GM18951 (cell line): Measurements from ENCODE around the gene AURKA.

Experiments used
- POLR2A ChIP-seq: IDR thresholded peaks from 4 replicates; pipeline ENCODE4 v1.6.1; 2011; ENCODE audit warnings: mild to moderate bottlenecking; ENCODE audit not compliant: insufficient read length, insufficient read depth; ENCODE audit errors: extremely low read depth
- in situ Hi-C: fragments of 300-500 bp; cut with MboI; formaldehyde crosslinking; loops from one replicate; pipeline ENCODE4 v1.12.0; 2022; ENCODE audit warnings: low sequenced_read_pairs, mixed read lengths, inconsistent platforms; ENCODE audit not compliant: unreplicated experiment

AURKA gene

GRCh38 chr20:56372850-56373249 is 19.2 kb downstream of the AURKA start:
- TF ChIP-seq POLR2A: no peak
- in situ Hi-C loops: no loop called here

DNA sequence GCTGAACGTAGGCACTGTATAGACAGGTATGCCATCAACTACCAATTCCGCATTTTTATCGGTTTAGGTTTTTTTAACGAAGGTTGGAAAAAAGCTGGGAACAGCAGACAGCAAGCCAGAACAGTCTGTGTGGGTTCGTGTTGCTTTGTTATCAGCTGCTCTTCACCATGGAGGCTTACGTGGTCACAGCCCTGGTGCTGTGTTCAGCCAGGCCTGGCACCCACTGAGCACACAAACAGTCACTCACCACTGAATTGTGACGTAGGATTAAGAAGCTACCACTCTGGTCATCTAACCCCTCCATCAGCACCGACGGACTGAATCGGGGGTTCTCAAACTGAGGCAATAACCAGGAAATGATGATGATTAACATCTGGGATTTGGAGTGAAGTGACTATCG is 20.0 kb downstream of the AURKA start:
- in situ Hi-C loops: no loop called here

DNA sequence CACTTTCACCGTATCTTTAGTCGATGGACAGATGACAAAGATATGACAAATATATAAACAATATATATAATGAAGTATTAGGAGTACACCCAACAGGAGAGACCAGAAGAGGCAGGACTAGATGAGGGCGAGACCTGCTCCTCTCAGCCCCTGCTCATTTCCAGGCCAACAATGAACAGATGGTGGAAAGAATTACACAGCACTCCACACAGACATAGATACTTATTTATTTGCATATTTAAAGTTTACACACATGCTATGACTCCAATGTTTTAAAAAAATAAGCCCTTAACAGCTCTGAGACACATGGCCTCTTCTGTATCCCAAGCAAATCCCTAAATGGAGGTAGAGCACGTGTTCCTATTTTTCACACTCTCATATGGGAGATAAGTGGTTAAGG is 22.8 kb downstream of the AURKA start:
- no peak for TF ChIP-seq POLR2A
- in situ Hi-C loops: no loop called here

More for the DNA sequence above, 20.0 kb downstream of the AURKA start:
- no peak for TF ChIP-seq POLR2A

- TF ChIP-seq POLR2A: no peak
- in situ Hi-C loops: no loop called here
These were observed 23.5 kb downstream of the AURKA start for GRCh38 chr20:56368351-56369134.

DNA sequence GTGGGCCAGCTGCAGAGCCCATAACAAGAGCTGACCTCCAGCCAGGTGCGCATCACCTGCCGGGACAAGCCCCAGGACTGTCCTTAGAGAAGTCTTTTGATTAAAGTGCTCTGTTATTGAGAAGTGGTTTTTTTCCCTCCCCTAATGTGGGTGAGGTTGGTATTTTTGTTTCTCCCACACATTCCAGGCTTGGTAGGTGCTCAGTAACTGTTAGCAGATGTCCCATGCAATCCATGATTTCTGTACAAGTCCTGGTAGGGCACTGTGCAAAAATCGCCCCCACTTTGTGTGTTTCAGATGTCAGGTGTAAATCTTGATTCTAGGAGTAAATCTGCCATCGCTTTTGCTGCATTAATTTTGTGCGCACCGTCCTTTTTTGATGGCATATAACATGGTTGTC is 28.5 kb downstream of the AURKA start:
- in situ Hi-C loops: no loop called here

DNA sequence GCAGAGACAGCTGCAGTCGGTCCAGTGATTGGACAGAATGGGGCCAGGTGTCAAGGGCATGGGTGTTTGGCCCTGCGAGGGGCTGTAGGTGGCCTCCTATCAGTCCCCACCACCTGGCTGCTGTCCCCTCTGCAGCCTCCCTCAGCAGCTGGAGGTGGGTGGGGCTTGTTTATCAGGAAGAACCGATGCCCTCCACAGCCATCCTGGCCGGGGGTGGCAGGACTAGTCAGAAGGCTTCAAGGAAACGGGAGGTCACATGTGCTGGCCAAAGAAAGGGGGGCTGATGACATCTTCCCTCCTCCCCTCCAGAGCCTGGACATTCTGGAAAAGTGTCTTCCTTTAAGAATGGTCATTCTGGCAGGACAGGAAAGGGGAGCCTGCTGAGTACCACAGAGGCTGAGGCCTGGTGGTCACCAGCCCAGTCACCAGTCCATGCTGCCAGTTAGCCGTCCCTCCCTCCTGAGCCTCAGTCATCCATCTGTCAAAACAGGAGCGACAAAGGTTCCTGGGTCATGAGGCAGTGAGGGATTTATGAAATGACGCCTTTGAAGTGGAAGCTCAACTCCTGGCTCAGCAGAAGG is 29.1 kb downstream of the AURKA start:
- TF ChIP-seq POLR2A: no peak
- in situ Hi-C loops: no loop called here

More for the DNA sequence above, 28.5 kb downstream of the AURKA start:
- no peak for TF ChIP-seq POLR2A

GRCh38 chr20:56361900-56362299 is 30.1 kb downstream of the AURKA start:
- TF ChIP-seq POLR2A: no peak
- in situ Hi-C loops: no loop called here

DNA sequence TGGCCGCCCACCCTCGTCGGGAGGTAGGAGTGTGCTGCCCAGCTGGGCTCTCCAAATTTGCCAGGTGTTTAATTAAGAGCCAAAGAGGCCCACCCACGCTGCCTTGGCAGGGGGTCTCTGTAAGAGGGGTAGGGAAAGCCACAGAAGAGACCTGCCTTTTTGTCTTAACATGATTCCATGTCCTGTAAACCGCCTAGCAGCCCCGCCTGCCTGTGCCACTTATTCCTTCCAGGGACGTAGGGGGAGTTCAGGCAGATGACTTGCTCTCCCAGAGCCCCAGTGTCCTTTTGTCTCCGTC is 31.2 kb downstream of the AURKA start:
- no peak for TF ChIP-seq POLR2A

DNA sequence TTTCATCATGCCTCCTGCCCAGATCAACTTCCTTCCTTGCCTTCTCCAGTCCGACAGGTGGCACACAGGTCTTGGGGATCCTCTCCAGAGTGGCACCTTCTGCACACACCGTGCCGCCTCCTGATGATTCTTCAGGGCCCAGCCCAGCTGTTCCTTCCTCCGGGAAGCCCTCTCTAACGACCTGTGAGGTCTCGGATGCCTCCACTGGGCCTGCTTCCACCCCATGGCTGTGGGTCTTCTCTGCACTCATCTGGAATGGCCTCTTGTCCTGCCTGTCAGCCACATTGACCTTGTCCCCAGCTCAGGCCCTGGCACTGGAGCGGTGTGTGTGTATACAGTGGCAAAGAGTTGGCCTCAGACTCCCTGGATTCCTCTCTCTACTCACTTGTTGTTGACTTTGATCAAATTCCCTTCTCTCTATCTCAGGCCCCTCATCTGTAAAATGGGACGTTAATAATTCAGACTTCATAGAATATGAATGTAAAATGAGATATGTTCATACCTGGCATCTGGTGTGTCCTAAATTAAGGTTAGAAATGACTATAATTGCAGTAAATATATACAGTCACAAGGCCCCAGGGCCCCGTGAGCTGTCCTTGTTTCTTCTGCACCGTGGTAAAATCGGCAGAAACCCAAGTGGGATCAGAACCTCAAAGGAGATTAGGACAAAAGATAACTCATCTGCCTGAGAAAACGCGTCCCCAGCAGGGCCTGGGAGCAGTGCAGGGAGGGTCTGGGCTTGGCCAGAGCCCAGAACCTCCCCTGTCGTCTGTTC is 31.7 kb downstream of the AURKA start:
- in situ Hi-C loops: no loop called here
- no peak for TF ChIP-seq POLR2A

More for the DNA sequence above, 31.2 kb downstream of the AURKA start:
- in situ Hi-C loops: no loop called here

DNA sequence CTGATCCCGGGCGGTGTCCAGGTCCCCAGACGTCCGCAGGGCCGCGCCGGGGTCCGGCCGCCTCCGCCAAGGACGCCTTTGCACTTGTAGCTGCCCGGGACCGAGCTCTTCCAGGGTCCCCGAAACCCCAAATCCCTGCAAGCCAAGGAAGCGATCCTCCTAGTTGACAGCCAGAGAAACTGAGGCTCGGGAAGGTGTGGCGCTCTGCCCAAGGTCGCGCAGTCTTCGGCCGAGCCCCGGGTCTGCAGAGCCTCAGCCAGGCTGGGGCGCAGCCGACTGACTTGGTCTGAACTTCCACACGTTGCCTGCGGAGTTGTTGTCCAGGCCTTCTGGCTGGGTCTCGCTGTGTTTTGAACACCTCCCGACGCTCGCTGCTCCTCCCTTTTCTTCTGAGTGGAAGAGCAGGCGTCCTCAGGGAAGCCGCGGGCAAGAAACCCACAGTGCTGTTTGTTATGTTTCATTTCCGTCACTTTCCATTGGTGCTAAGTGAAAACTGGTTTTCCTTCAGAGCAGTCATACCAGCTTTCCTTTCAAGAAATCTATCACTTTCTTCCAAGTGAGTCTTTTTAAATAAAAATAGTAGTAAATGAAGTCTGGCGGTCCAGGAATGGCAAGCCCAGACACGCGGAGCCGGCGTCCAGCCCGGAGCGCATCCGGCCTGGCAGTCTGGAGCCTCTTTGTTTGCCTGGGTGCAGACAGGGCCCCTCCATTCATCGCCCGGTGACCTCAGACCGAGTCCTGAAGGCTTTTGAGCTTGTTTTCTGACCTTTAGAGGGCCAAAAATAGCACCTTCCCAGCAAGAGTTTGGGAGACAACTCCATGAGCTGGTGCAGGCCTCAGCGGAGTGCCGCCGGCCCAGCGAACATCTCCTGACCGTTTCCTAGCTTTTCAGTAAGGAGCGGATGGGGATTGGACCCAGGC is 32.5 kb downstream of the AURKA start:
- in situ Hi-C loops: no loop called here
- no peak for TF ChIP-seq POLR2A

DNA sequence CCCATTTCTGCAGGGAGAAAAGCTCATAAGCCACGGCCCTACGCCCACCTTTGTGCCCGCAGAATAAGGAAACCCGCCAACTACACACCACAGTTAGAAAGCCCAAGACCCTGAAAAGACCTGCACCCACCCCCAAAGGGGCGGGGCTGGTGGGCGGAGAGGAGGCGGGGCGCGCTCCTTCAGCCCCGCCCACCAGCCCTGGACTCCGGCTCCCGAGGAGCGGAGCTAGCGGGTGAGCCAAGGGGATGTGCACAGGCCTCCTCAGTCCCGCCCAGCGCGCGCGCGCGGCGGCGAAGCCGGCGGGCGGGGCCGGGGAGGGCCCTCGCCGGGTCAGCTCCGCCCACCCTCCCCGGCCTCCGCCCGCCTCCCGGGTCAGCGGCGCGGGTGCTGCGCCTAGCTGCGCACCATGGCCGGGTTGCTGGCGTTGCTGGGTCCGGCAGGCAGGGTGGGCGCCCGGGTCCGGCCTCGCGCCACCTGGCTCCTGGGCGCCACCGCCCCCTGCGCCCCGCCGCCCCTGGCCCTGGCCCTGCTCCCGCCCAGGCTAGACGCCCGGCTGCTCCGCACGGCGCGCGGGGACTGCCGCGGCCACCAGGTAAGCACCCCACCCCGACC is 33.3 kb downstream of the AURKA start, which contains the start of gene FAM210B:
TSS of gene FAM210B (plus strand) at position 375 of the 612 bp plus-strand sequence. CDS start at position 407, 32 bp downstream.
- peak; percentile 37 for TF ChIP-seq POLR2A
- in situ Hi-C loops: no loop called here

GRCh38 chr20:56358070-56358469 is 33.9 kb downstream of the AURKA start:
- TF ChIP-seq POLR2A: no peak
- in situ Hi-C loops: no loop called here

DNA sequence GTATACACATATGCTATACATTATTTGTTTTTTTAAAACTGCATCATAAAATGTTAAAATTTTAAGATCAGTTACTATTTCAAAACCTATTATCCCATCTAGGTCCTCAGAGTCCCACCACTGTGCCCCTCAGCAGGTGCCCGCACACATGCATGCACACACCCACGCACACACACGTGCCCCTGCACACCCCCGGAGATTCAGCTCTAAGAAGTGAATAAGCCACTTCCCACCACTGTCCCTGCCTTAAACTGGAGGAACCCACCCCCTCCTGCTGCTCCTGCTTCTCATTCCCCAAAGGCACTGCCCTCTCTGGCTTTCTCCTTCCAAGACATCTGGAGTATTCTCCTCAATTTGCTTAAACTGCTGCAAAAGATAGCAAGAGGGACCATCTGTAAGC is 38.7 kb downstream of the AURKA start:
- in situ Hi-C loops: no loop called here
- TF ChIP-seq POLR2A: no peak
